K562 (cell line): ENCODE data around the gene SOSTDC1. TPM values are rescaled to one million over a fixed set of nuclear protein-coding genes. Genes with fewer than 3 reads are reported as not detected.
A peak's percentile ranks its signal among the peaks of the same experiment; 100 is the strongest.

Experiments
- CREBBP ChIP-seq: IDR thresholded peaks from one replicate; pipeline ENCODE4 v1.6.1; 2012; ENCODE audit warnings: low read depth, mild to moderate bottlenecking, control low read depth, inconsistent platforms, low read length
- DDX20 ChIP-seq: fragments of 450-650 bp; IDR thresholded peaks from 2 replicates; pipeline ENCODE4 v1.6.1; 2016; ENCODE audit warnings: missing genetic modification characterization, low read depth, mild to moderate bottlenecking, missing compliant biosample characterization, moderate library complexity
- DPF2 ChIP-seq: fragments of 450-650 bp; IDR thresholded peaks from 2 replicates; pipeline ENCODE4 v1.6.1; 2016
- ELF1 ChIP-seq: fragments of 200-800 bp; sonication (Bioruptor generic); IDR thresholded peaks from 2 replicates; pipeline ENCODE4 v1.6.1; 2016; ENCODE audit warnings: missing genetic modification characterization, missing compliant biosample characterization
- KLF13 ChIP-seq: fragments of 450-650 bp; IDR thresholded peaks from 2 replicates; pipeline ENCODE4 v1.6.1; 2016; ENCODE audit warnings: missing genetic modification characterization, low read depth, mild to moderate bottlenecking, missing compliant biosample characterization, moderate library complexity, borderline replicate concordance
- MAZ ChIP-seq, 2 experiments: fragments of 450-650 bp in 1 of 2; sonication (generic) in 1 of 2; formaldehyde crosslinking; IDR thresholded peaks in 1 of 2; conservative IDR thresholded peaks in 1 of 2; 2 replicates each; pipeline versions ENCODE4 v1.4.0 to v1.5.0; 2020; ENCODE audit warnings: mild to moderate bottlenecking in 1 of 2, missing genetic modification reagents in 1 of 2
- MECOM ChIP-seq: fragments of 250-450 bp; sonication (Bioruptor Pico); IDR thresholded peaks from 2 replicates; pipeline ENCODE4 v1.8.0; 2022; ENCODE audit warnings: inconsistent platforms
- NBN ChIP-seq: fragments of 450-650 bp; IDR thresholded peaks from 2 replicates; pipeline ENCODE4 v1.6.1; 2016; ENCODE audit warnings: low read depth, mild to moderate bottlenecking
- SMARCA4 ChIP-seq: fragments of 450-650 bp; IDR thresholded peaks from 2 replicates; pipeline ENCODE4 v1.6.1; 2016
- SNRNP70 ChIP-seq: fragments of 200-400 bp; formaldehyde crosslinking; optimal IDR thresholded peaks from 2 replicates; pipeline ENCODE3; 2017; ENCODE audit warnings: low read depth, low read length
- TOE1 ChIP-seq, 2 experiments: fragments of 450-650 bp in 1 of 2; sonication (generic) in 1 of 2; formaldehyde crosslinking in 1 of 2; IDR thresholded peaks; 2 replicates each; pipeline versions ENCODE4 v1.7.1 to v1.8.0; 2016 to 2022; ENCODE audit warnings: borderline replicate concordance in 2 of 2, mild to moderate bottlenecking in 2 of 2, antibody characterized with exemption in 1 of 2, inconsistent platforms in 1 of 2, low read depth in 1 of 2, missing genetic modification reagents in 1 of 2, moderate library complexity in 1 of 2
- TRIM24 ChIP-seq, 2 experiments: fragments of 450-650 bp; IDR thresholded peaks; 2 replicates each; pipeline ENCODE4 v1.6.1; 2016
- ZNF124 ChIP-seq: sonication (generic); formaldehyde crosslinking; IDR thresholded peaks from 2 replicates; pipeline ENCODE4 v1.8.1; 2022; ENCODE audit warnings: missing genetic modification reagents
- ZNF766 ChIP-seq: fragments of 200-800 bp; sonication (Bioruptor generic); conservative IDR thresholded peaks from 2 replicates; pipeline ENCODE4 v1.6.1; 2016; ENCODE audit warnings: missing genetic modification characterization, missing compliant biosample characterization
- polyA plus RNA-seq, 8 experiments: library from polyadenylated mRNA; depleted of rRNA in 4 of 8; stranded (reverse) in 5 of 8; unstranded in 3 of 8; fragments of >200 nt; fragmentation: Nextera tagmentation in 2 of 8; fragmentation: Illumina TruSeq in 1 of 8; extraction: Ambion mirVana in 2 of 8; extraction: Trizol in 1 of 8; gene quantifications; 2 replicates each; pipeline versions ENCODE4 v1.2.1 to v1.2.3, GENCODE V29; 2011 to 2014; ENCODE audit warnings: inconsistent platforms in 1 of 8, missing spikeins in 1 of 8
- total RNA-seq, 7 experiments: library from RNA; depleted of rRNA in 6 of 7; stranded (reverse); fragments of >200 nt in 6 of 7; fragmentation: Illumina TruSeq in 2 of 7; extraction: Trizol in 2 of 7; gene quantifications; 2 replicates each; pipeline versions ENCODE4 v1.2.1 to v1.2.3, GENCODE V29; 2011 to 2021; ENCODE audit warnings: low replicate concordance in 1 of 7
- TF ChIP-seq, protein P1 (sequence below), 2 experiments: fragments of 450-650 bp; IDR thresholded peaks; 2 replicates each; pipeline ENCODE4 v1.6.1; 2018; ENCODE audit warnings: mild to moderate bottlenecking in 2 of 2, low read depth in 1 of 2; ENCODE audit not compliant: partially characterized antibody in 2 of 2
- TF ChIP-seq, protein P2 (sequence below): sonication (generic); IDR thresholded peaks from 2 replicates; pipeline ENCODE4 v1.6.1; 2016
- TF ChIP-seq, protein P3 (sequence below): IDR thresholded peaks from 2 replicates; pipeline ENCODE4 v1.6.1; 2012; ENCODE audit warnings: low read depth, low read length, improper control_type of control experiment, borderline replicate concordance
- TF ChIP-seq, protein P4 (sequence below): fragments of 450-650 bp; IDR thresholded peaks from one replicate; pipeline ENCODE4 v1.6.1; 2018; ENCODE audit warnings: mild to moderate bottlenecking, moderate library complexity; ENCODE audit not compliant: partially characterized antibody

SOSTDC1 gene
- total and polyA plus RNA-seq, 9 of the 15 experiments (the other 6 are each of a cell fraction or from before 2014, with no cell fraction given) = 8.3 to 48.6 (median 15.9) TPM

DNA sequence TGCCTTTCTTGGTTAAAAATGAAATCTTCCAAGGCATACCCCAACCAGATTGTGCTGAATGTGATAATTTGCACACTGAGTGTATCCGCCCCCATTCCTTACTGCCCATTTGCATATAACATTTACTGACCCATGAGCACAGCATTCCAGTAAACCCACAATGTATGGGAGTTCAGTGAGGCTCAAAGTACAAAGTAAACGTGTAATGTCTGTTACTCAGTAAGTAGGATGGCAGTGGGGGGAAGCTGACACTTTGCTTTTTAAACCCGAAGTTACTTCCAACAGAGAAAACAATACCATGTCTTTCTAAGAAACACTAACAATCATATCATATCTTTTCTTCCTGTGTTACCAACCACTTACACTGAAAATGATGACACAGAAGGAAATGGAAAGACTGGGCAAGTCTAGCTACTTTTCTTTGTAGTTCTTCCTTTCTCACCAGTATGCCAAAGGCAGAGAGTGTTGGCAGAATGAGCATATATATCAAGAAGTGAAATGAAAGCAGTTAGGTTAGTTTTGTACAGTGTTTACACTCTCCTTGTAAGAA lies 27.1 kb upstream of the SOSTDC1 start (continued):
- TF ChIP-seq SMARCA4 = peak; percentile 66
- peak; percentile 84 for TF ChIP-seq MECOM (CRISPR knock-in tag)
- TF ChIP-seq, protein P1, sequence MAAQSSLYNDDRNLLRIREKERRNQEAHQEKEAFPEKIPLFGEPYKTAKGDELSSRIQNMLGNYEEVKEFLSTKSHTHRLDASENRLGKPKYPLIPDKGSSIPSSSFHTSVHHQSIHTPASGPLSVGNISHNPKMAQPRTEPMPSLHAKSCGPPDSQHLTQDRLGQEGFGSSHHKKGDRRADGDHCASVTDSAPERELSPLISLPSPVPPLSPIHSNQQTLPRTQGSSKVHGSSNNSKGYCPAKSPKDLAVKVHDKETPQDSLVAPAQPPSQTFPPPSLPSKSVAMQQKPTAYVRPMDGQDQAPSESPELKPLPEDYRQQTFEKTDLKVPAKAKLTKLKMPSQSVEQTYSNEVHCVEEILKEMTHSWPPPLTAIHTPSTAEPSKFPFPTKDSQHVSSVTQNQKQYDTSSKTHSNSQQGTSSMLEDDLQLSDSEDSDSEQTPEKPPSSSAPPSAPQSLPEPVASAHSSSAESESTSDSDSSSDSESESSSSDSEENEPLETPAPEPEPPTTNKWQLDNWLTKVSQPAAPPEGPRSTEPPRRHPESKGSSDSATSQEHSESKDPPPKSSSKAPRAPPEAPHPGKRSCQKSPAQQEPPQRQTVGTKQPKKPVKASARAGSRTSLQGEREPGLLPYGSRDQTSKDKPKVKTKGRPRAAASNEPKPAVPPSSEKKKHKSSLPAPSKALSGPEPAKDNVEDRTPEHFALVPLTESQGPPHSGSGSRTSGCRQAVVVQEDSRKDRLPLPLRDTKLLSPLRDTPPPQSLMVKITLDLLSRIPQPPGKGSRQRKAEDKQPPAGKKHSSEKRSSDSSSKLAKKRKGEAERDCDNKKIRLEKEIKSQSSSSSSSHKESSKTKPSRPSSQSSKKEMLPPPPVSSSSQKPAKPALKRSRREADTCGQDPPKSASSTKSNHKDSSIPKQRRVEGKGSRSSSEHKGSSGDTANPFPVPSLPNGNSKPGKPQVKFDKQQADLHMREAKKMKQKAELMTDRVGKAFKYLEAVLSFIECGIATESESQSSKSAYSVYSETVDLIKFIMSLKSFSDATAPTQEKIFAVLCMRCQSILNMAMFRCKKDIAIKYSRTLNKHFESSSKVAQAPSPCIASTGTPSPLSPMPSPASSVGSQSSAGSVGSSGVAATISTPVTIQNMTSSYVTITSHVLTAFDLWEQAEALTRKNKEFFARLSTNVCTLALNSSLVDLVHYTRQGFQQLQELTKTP (IDR thresholded peaks at IDR 0.05; ENCODE audit: low read depth in 1 of 2, partially characterized antibody in 2 of 2) = peak; percentile 28 to 66
- peak; percentile 86; the same call in 1 of the 2 replicates for TF ChIP-seq NBN
- no peak for TF ChIP-seq TOE1 (IDR thresholded peaks at IDR 0.05; ENCODE audit: borderline replicate concordance)
- TF ChIP-seq TOE1 (CRISPR knock-in tag; IDR thresholded peaks at IDR 0.05; ENCODE audit: borderline replicate concordance, low read depth) = no peak
- TF ChIP-seq, protein P2, sequence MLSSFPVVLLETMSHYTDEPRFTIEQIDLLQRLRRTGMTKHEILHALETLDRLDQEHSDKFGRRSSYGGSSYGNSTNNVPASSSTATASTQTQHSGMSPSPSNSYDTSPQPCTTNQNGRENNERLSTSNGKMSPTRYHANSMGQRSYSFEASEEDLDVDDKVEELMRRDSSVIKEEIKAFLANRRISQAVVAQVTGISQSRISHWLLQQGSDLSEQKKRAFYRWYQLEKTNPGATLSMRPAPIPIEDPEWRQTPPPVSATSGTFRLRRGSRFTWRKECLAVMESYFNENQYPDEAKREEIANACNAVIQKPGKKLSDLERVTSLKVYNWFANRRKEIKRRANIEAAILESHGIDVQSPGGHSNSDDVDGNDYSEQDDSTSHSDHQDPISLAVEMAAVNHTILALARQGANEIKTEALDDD = peak; percentile 78
- no peak for TF ChIP-seq ZNF124 (CRISPR knock-in tag)
- TF ChIP-seq TRIM24 (IDR thresholded peaks at IDR 0.05) = peak; percentile 75 to 91
- TF ChIP-seq MAZ (CRISPR knock-in tag; conservative IDR thresholded peaks at IDR 0.05 in 1 of 2, IDR thresholded peaks at IDR 0.05 in 1 of 2) = peak in 1 of 2 experiments; percentile 65; a peak in 2 of 4 replicates
- no peak for TF ChIP-seq DDX20
- TF ChIP-seq, protein P3, sequence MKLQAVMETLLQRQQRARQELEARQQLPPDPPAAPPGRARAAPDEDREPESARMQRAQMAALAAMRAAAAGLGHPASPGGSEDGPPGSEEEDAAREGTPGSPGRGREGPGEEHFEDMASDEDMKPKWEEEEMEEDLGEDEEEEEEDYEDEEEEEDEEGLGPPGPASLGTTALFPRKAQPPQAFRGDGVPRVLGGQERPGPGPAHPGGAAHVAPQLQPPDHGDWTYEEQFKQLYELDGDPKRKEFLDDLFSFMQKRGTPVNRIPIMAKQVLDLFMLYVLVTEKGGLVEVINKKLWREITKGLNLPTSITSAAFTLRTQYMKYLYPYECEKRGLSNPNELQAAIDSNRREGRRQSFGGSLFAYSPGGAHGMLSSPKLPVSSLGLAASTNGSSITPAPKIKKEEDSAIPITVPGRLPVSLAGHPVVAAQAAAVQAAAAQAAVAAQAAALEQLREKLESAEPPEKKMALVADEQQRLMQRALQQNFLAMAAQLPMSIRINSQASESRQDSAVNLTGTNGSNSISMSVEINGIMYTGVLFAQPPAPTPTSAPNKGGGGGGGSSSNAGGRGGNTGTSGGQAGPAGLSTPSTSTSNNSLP = peak; percentile 29; the same call in 1 of the 2 replicates
- TF ChIP-seq, protein P4, sequence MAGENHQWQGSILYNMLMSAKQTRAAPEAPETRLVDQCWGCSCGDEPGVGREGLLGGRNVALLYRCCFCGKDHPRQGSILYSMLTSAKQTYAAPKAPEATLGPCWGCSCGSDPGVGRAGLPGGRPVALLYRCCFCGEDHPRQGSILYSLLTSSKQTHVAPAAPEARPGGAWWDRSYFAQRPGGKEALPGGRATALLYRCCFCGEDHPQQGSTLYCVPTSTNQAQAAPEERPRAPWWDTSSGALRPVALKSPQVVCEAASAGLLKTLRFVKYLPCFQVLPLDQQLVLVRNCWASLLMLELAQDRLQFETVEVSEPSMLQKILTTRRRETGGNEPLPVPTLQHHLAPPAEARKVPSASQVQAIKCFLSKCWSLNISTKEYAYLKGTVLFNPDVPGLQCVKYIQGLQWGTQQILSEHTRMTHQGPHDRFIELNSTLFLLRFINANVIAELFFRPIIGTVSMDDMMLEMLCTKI = no peak
- TF ChIP-seq ZNF766 (CRISPR knock-in tag) = peak; percentile 60; the same call in 1 of the 2 replicates
- no peak for TF ChIP-seq CREBBP
- TF ChIP-seq SNRNP70 = no peak
- TF ChIP-seq DPF2 = peak; percentile 67
- 0 out of 2 replicates have a peak, but pooled peaks have one; percentile 34 for TF ChIP-seq ELF1 (tag)
- TF ChIP-seq KLF13 (tag) = peak; percentile 48; the same call in 1 of the 2 replicates
